B cell (primary cell): ENCODE results near the gene NAGPA. TPM values are rescaled to one million over a fixed set of nuclear protein-coding genes. Genes with fewer than 3 reads are reported as not detected.

Experiments used
- ATAC-seq: fragments of 200-7000 bp; cut with Tn5 transposase; one replicate; pipeline ENCODE4 v1.10.0; 2021; ENCODE audit warnings: low read depth, mild to moderate bottlenecking, moderate number of reproducible peaks, moderate library complexity
- CTCF ChIA-PET: fragments of 350-600 bp; sonication (Branson Sonifier 250); formaldehyde crosslinking; loops from one replicate; lab custom pipeline; 2021; ENCODE audit warnings: antibody characterized with exemption, inconsistent platforms; lab: Charles Lee
- POLR2A ChIA-PET: fragments of 350-600 bp; sonication (Branson Sonifier 250); formaldehyde crosslinking; loops from one replicate; lab custom pipeline; 2021; ENCODE audit warnings: antibody characterized with exemption; lab: Charles Lee
- DNase-seq: peaks from one replicate; pipeline ENCODE4 v3.0.0; 2013
- H2AFZ ChIP-seq: 2 replicates; pipeline ENCODE4 v1.6.1; 2012; ENCODE audit warnings: mild to moderate bottlenecking, low read depth, low read length; ENCODE audit not compliant: insufficient read depth, poor library complexity, severe bottlenecking
- H3K27ac ChIP-seq, 2 donors: 1 replicate in 1 of 2; 2 replicates in 1 of 2; pipeline ENCODE4 v1.5.1; 2012 to 2013; ENCODE audit warnings: low read length in 2 of 2, mild to moderate bottlenecking in 2 of 2, moderate library complexity in 1 of 2
- H3K27me3 ChIP-seq, 4 experiments: fragments of 200-600 bp in 1 of 4; sonication (generic) in 1 of 4; replicated peaks in 1 of 4; 1 replicate in 2 of 4; 2 replicates in 2 of 4; pipeline versions ENCODE4 v1.6.1 to v1.7.0; 2013 to 2016; ENCODE audit warnings: low read length in 3 of 4, mild to moderate bottlenecking in 2 of 4, mixed read lengths in 1 of 4, moderate library complexity in 1 of 4; ENCODE audit not compliant: insufficient read depth in 4 of 4, control insufficient read depth in 3 of 4; ENCODE audit errors: control extremely low read depth in 1 of 4
- H3K36me3 ChIP-seq, 2 experiments: replicated peaks in 1 of 2; 1 replicate in 1 of 2; 2 replicates in 1 of 2; pipeline versions ENCODE4 v1.6.1 to v1.7.1; 2013; ENCODE audit warnings: low read length in 1 of 2; ENCODE audit not compliant: insufficient read depth in 2 of 2, control insufficient read depth in 1 of 2; ENCODE audit errors: control extremely low read depth in 1 of 2, extremely low read depth in 1 of 2
- H3K4me1 ChIP-seq, 2 donors: fragments of 200-600 bp in 1 of 2; sonication (generic) in 1 of 2; 1 replicate in 1 of 2; 2 replicates in 1 of 2; pipeline versions ENCODE4 v1.5.1 to v1.6.1; 2013 to 2017; ENCODE audit warnings: low read length in 2 of 2; ENCODE audit not compliant: control insufficient read depth in 2 of 2, insufficient read depth in 2 of 2
- H3K4me2 ChIP-seq: replicated peaks from 2 replicates; pipeline ENCODE3; 2012; ENCODE audit warnings: mild to moderate bottlenecking, low read depth, low read length; ENCODE audit not compliant: poor library complexity, severe bottlenecking
- H3K4me3 ChIP-seq, 5 experiments: fragments of 200-600 bp in 1 of 5; sonication (generic) in 1 of 5; 1 replicate in 3 of 5; 2 replicates in 2 of 5; pipeline versions ENCODE4 v1.5.1 to v1.7.0; 2011 to 2016; ENCODE audit warnings: low read length in 4 of 5, mild to moderate bottlenecking in 4 of 5, low read depth in 2 of 5, control low read depth in 1 of 5, moderate library complexity in 1 of 5; ENCODE audit not compliant: insufficient read depth in 1 of 5; ENCODE audit errors: control extremely low read depth in 1 of 5, extremely low read depth in 1 of 5
- H3K79me2 ChIP-seq: fragments of 200-600 bp; sonication (generic); one replicate; pipeline ENCODE4 v1.6.0; 2016; ENCODE audit warnings: low read length; ENCODE audit not compliant: control insufficient read depth, insufficient read depth
- H3K9ac ChIP-seq: fragments of 200-600 bp; sonication (generic); 2 replicates; pipeline ENCODE4 v1.6.1; 2017; ENCODE audit warnings: mild to moderate bottlenecking, low read length, moderate library complexity
- H3K9me3 ChIP-seq, 3 donors: one replicate each; pipeline versions ENCODE4 v1.6.1 to v1.7.1; 2013; ENCODE audit warnings: low read length in 2 of 3; ENCODE audit not compliant: control insufficient read depth in 2 of 3, insufficient read depth in 1 of 3; ENCODE audit errors: control extremely low read depth in 1 of 3
- H4K20me1 ChIP-seq: 2 replicates; pipeline ENCODE4 v1.6.0; 2012; ENCODE audit warnings: mild to moderate bottlenecking, low read length; ENCODE audit not compliant: insufficient read depth, control insufficient read depth, poor library complexity, severe bottlenecking
- H3K27ac Mint-ChIP-seq: one replicate; pipeline ENCODE4 v1.8.0; 2021; ENCODE audit warnings: mixed read lengths
- H3K27me3 Mint-ChIP-seq: one replicate; pipeline ENCODE4 v1.8.0; 2021; ENCODE audit warnings: mixed read lengths
- H3K4me1 Mint-ChIP-seq: one replicate; pipeline ENCODE4 v1.8.0; 2021; ENCODE audit warnings: mixed read lengths
- H3K4me3 Mint-ChIP-seq: one replicate; pipeline ENCODE4 v1.8.0; 2021; ENCODE audit warnings: mixed read lengths
- H3K9me3 Mint-ChIP-seq: one replicate; pipeline ENCODE4 v1.8.0; 2022; ENCODE audit warnings: mixed read lengths; ENCODE audit not compliant: insufficient read depth
- EZH2 ChIP-seq: IDR thresholded peaks from 2 replicates; pipeline ENCODE4 v1.6.1; 2012; ENCODE audit warnings: borderline replicate concordance, low read depth, mild to moderate bottlenecking, moderate library complexity, low read length; ENCODE audit not compliant: insufficient read depth, poor library complexity, severe bottlenecking
- WGBS: methylation state at CpG from one replicate; pipeline ENCODE4 v1.1.5; 2013; ENCODE audit warnings: missing lambda C conversion rate; ENCODE audit not compliant: insufficient coverage; 5-methylcytosine and 5-hydroxymethylcytosine counted together
- intact Hi-C: fragments of 100-400 bp; cut with micrococcal nuclease; formaldehyde crosslinking; loops from one replicate; pipeline ENCODE4 v1.10.0; 2022
- polyA plus RNA-seq: library from polyadenylated mRNA; depleted of rRNA; stranded (reverse); fragments of >200 nt; gene quantifications from 2 replicates; pipeline ENCODE4 v1.2.3, GENCODE V29; 2012
- total RNA-seq, 2 donors: library from RNA; stranded (reverse); fragments of 120-200 nt in 1 of 2; gene quantifications; 1 replicate in 1 of 2; 2 replicates in 1 of 2; pipeline versions ENCODE4 v1.2.3 to v1.2.4, GENCODE V29; 2013 to 2022
- TF ChIP-seq, protein P1 (sequence below): fragments of 200-600 bp; IDR thresholded peaks from one replicate; pipeline ENCODE4 v1.8.0; 2022; ENCODE audit warnings: antibody characterized with exemption, mild to moderate bottlenecking

Gene NAGPA
- total and polyA plus RNA-seq, 2 donors (not counting 1 experiment from before 2014, with no cell fraction given) = 38.4 to 38.6 TPM

DNA sequence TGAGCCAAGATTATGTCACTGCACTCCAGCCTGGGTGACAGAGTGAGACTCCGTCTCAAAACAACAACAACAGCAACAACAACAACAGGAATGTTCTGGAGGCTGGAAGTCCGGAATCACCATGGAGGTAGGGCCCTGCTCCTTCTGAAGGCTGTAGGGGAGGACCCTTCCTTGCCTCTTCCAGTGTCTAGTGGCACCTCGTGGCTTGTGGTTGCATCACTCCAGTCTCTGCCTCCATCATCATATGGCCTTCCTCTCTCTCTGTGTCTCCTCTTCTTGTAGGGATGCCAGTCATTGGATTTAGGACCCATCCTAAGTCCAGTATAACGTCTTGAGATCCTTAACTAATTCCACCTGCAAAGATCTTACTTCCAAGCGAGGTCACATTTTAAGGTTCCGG, 14.0 kb downstream of the NAGPA start:
- Histone ChIP-seq H4K20me1 (no peaks in the 10 kb centered on the region), H3K9me3 (peaks cover 0 to 9% (median 0%) of the 10 kb centered on the region in 3 donors), H3K79me2 (no peaks in the 10 kb centered on the region), H3K27ac (no peak overlapping the region), H3K9ac (no peak overlapping the region), H3K4me3 (no peak overlapping the region), H2AFZ (no peak overlapping the region), H3K4me2 (no peak overlapping the region), H3K36me3 (peaks cover 0 to 3% of the 10 kb centered on the region in 2 experiments), H3K4me1 (no peaks in the 10 kb centered on the region), H3K27me3 (peaks cover 0 to 2% (median 0%) of the 10 kb centered on the region in 4 experiments)
- TF ChIP-seq, protein P1, sequence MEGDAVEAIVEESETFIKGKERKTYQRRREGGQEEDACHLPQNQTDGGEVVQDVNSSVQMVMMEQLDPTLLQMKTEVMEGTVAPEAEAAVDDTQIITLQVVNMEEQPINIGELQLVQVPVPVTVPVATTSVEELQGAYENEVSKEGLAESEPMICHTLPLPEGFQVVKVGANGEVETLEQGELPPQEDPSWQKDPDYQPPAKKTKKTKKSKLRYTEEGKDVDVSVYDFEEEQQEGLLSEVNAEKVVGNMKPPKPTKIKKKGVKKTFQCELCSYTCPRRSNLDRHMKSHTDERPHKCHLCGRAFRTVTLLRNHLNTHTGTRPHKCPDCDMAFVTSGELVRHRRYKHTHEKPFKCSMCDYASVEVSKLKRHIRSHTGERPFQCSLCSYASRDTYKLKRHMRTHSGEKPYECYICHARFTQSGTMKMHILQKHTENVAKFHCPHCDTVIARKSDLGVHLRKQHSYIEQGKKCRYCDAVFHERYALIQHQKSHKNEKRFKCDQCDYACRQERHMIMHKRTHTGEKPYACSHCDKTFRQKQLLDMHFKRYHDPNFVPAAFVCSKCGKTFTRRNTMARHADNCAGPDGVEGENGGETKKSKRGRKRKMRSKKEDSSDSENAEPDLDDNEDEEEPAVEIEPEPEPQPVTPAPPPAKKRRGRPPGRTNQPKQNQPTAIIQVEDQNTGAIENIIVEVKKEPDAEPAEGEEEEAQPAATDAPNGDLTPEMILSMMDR = no peak
- TF ChIP-seq EZH2 = no peak
- no peak for ATAC-seq
- CTCF ChIA-PET = no interaction called here
- WGBS = 100% methylated on average over 2 of the region's 6 CpGs
- DNase-seq = no peak
- Mint-ChIP-seq H3K27ac (no peak overlapping the region), H3K4me1 (no peaks in the 10 kb centered on the region), H3K9me3 (no peaks in the 10 kb centered on the region), H3K27me3 (no peaks in the 10 kb centered on the region), H3K4me3 (no peak overlapping the region)
- POLR2A ChIA-PET = no interaction called here
- intact Hi-C loops = no loop called here

DNA sequence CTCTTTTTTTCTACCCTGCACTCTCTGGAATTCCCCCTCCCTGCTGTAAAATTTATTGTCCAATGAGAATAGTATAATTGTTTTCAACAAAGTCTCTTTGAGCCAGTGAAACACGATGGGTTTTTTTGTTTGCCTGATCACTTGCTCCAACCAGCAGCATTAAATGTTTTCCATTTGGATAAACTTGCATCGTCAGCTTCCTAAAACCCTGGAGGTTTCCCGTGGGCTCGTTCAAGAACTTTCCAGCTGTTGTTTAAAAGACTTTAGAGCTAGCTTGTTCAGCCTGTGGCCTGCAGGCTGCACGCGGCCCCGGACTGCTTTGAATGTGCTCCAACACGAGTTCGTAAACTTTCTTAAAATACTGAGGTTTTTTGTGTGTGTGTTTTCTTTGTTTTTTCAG, 14.9 kb downstream of the NAGPA start:
- intact Hi-C loops = no loop called here
- H3K9ac ChIP-seq = no peak overlapping the region
- H4K20me1 ChIP-seq = no peaks in the 10 kb centered on the region
- H3K9me3 ChIP-seq = peaks cover 0 to 9% (median 0%) of the 10 kb centered on the region in 3 donors
- POLR2A ChIA-PET = no interaction called here
- no peak overlapping the region for H3K4me2 ChIP-seq
- H3K36me3 ChIP-seq = no peaks in the 10 kb centered on the region
- no peak for ATAC-seq
- 85% methylated on average over 7 of the region's 9 CpGs for WGBS
- no peak overlapping the region for H3K27ac ChIP-seq
- no peaks in the 10 kb centered on the region for H3K4me1 ChIP-seq
- Mint-ChIP-seq H3K9me3 (no peaks in the 10 kb centered on the region), H3K4me1 (no peaks in the 10 kb centered on the region), H3K27me3 (no peaks in the 10 kb centered on the region), H3K4me3 (no peak overlapping the region), H3K27ac (no peak overlapping the region)
- peaks cover 0 to 2% (median 0%) of the 10 kb centered on the region in 4 experiments for H3K27me3 ChIP-seq
- H3K4me3 ChIP-seq = no peak overlapping the region
- no peak for DNase-seq
- CTCF ChIA-PET = no interaction called here
- no peaks in the 10 kb centered on the region for H3K79me2 ChIP-seq
- no peak for TF ChIP-seq EZH2
- TF ChIP-seq, protein P1 = no peak
- no peak overlapping the region for H2AFZ ChIP-seq
